Bronchial epithelial cell (primary cell): ENCODE data around the gene PRSS57. TPM values are rescaled to one million over a fixed set of nuclear protein-coding genes. Genes with fewer than 3 reads are reported as not detected.
"Not testable (repeated sequence)": the region's sequence is repeated elsewhere in the genome, so short reads cannot be mapped to it uniquely, and the experiment has no call there.

Experiments
- DNase-seq: peaks from one replicate; pipeline ENCODE4 v3.0.0-alpha.2; 2010; ENCODE audit warnings: low read depth
- FAIRE-seq: peaks from 2 replicates; lab custom pipeline; 2011; peaks lifted over from hg19 to GRCh38; lab: Jason Lieb, UNC
- H3K27me3 ChIP-seq: 2 replicates; pipeline ENCODE4 v1.5.1; 2011; ENCODE audit warnings: low read length; ENCODE audit not compliant: control insufficient read depth, insufficient read depth
- H3K36me3 ChIP-seq: 2 replicates; pipeline ENCODE4 v1.5.1; 2011; ENCODE audit warnings: low read length; ENCODE audit not compliant: control insufficient read depth, insufficient read depth
- H3K4me3 ChIP-seq: 2 replicates; pipeline ENCODE4 v1.5.1; 2011; ENCODE audit warnings: mild to moderate bottlenecking, low read depth, low read length, control low read depth
- CTCF ChIP-seq: IDR thresholded peaks from 2 replicates; pipeline ENCODE4 v1.5.1; 2011; ENCODE audit warnings: mild to moderate bottlenecking, moderate library complexity, low read length, control low read depth, inconsistent platforms; ENCODE audit not compliant: insufficient read depth, severe bottlenecking
- total RNA-seq: library from RNA; depleted of rRNA; stranded (reverse); fragments of >200 nt; gene quantifications from 2 replicates; pipeline ENCODE4 v1.2.1, GENCODE V29; 2014

The PRSS57 gene
- total RNA-seq, 1 donor from 2014 or later, result not detected

- Histone ChIP-seq H3K36me3 (no peaks in the 10 kb centered on the region), H3K27me3 (no peaks in the 10 kb centered on the region), H3K4me3 (no peak overlapping the region)
- DNase-seq (no peak), FAIRE-seq (no peak)
- TF ChIP-seq CTCF, result no peak
These were observed 37.2 kb upstream of the PRSS57 start for GRCh38 chr19:732148-733069.

- DNase-seq (no peak), FAIRE-seq (no peak)
- no peaks in the 10 kb centered on the region for H3K27me3 ChIP-seq
- TF ChIP-seq CTCF, result no peak
- H3K4me3 ChIP-seq, result no peak overlapping the region
- H3K36me3 ChIP-seq, result no peaks in the 10 kb centered on the region
These were observed 35.7 kb upstream of the PRSS57 start for GRCh38 chr19:731000-731399.

- DNase-seq (no peak), FAIRE-seq (no peak)
- H3K27me3 ChIP-seq, result no peaks in the 10 kb centered on the region
- TF ChIP-seq CTCF, result no peak
- no peak overlapping the region for H3K4me3 ChIP-seq
- no peaks in the 10 kb centered on the region for H3K36me3 ChIP-seq
These were observed 34.9 kb upstream of the PRSS57 start for GRCh38 chr19:729965-730668.

GRCh38 chr19:729564-729963 is 34.3 kb upstream of the PRSS57 start:
- not testable (repeated sequence) for FAIRE-seq, H3K27me3 ChIP-seq, H3K36me3 ChIP-seq, H3K4me3 ChIP-seq, DNase-seq

GRCh38 chr19:728011-728410 is 32.8 kb upstream of the PRSS57 start:
- Histone ChIP-seq H3K4me3 (no peak overlapping the region), H3K36me3 (no peaks in the 10 kb centered on the region), H3K27me3 (no peaks in the 10 kb centered on the region)
- DNase-seq (no peak), FAIRE-seq (no peak)
- no peak for TF ChIP-seq CTCF

GRCh38 chr19:726993-727956 is 32.0 kb upstream of the PRSS57 start:
- no peak for TF ChIP-seq CTCF
- Histone ChIP-seq H3K27me3 (no peaks in the 10 kb centered on the region), H3K36me3 (no peaks in the 10 kb centered on the region), H3K4me3 (no peak overlapping the region)
- no peak for FAIRE-seq
- no peak for DNase-seq
